ENCODE results near the gene GNPDA1. TPM values are rescaled to one million over a fixed set of nuclear protein-coding genes. Genes with fewer than 3 reads are reported as not detected.
A peak's percentile ranks its signal among the peaks of the same experiment; 100 is the strongest.

The GNPDA1 gene
- total and polyA plus RNA-seq, 9 of the 15 experiments (the other 6 are each of a cell fraction or from before 2014, with no cell fraction given) = 14.1 to 145 (median 52.2) TPM

- TF ChIP-seq PYGO2 (tag; IDR thresholded peaks at IDR 0.05) (no peak), ARID2 (IDR thresholded peaks at IDR 0.05) (no peak), EP300 (IDR thresholded peaks at IDR 0.05; ENCODE audit: low read length) (no peak; the same call in 1 of the 2 replicates), RFX1 (IDR thresholded peaks at IDR 0.05) (no peak), CBX2 (IDR thresholded peaks at IDR 0.05; ENCODE audit: insufficient read depth, low read length, poor library complexity, severe bottlenecking) (no peak), TRIM24 (IDR thresholded peaks at IDR 0.05) (no peak), SMARCA5 (IDR thresholded peaks at IDR 0.05) (no peak), MTA2 (IDR thresholded peaks at IDR 0.05; ENCODE audit: low read depth) (no peak), U2AF1 (optimal IDR thresholded peaks at IDR 0.05; ENCODE audit: low read depth, low read length) (no peak), ZNF431 (CRISPR knock-in tag; IDR thresholded peaks at IDR 0.05) (no peak), HMG20B (CRISPR knock-in tag; IDR thresholded peaks at IDR 0.05) (no peak), TOE1 (IDR thresholded peaks at IDR 0.05; ENCODE audit: borderline replicate concordance) (peak; percentile 55; the same call in 1 of the 2 replicates), TOE1 (CRISPR knock-in tag; IDR thresholded peaks at IDR 0.05; ENCODE audit: borderline replicate concordance, low read depth) (no peak), HNRNPK (IDR thresholded peaks at IDR 0.05; ENCODE audit: low read depth, low read length, poor library complexity, severe bottlenecking) (no peak), GATA2 (CRISPR knock-in tag; IDR thresholded peaks at IDR 0.05) (no peak), E2F5 (CRISPR knock-in tag; IDR thresholded peaks at IDR 0.05) (no peak), NRF1 (conservative IDR thresholded peaks at IDR 0.05 in 1 of 2, IDR thresholded peaks at IDR 0.05 in 1 of 2) (peak; percentile 59 to 81; a peak in 3 of 4 replicates), ZFP91 (CRISPR knock-in tag; IDR thresholded peaks at IDR 0.05) (no peak), C11orf30 (IDR thresholded peaks at IDR 0.05; ENCODE audit: low read depth) (peak; percentile 35; the same call in 1 of the 2 replicates), ZNF778 (CRISPR knock-in tag; IDR thresholded peaks at IDR 0.05) (no peak), ZNF398 (CRISPR knock-in tag; IDR thresholded peaks at IDR 0.05) (no peak), MAX (CRISPR knock-in tag; IDR thresholded peaks at IDR 0.05) (peak; percentile 80), MTA1 (IDR thresholded peaks at IDR 0.05; ENCODE audit: borderline replicate concordance) (peak; percentile 48; the same call in 1 of the 2 replicates), CBFA2T3 (IDR thresholded peaks at IDR 0.05) (no peak), ZNF232 (CRISPR knock-in tag; IDR thresholded peaks at IDR 0.05) (no peak), SIRT6 (IDR thresholded peaks at IDR 0.05; ENCODE audit: low read depth, low read length) (no peak), TEAD1 (CRISPR knock-in tag; IDR thresholded peaks at IDR 0.05) (no peak)
These were observed at the start of gene GNPDA1 (continued) for GRCh38 chr5:142012792-142013388.
